Measurements from ENCODE around the gene OVCH2. TPM values are rescaled to one million over a fixed set of nuclear protein-coding genes. Genes with fewer than 3 reads are reported as not detected.
"Not testable (repeated sequence)": the region's sequence is repeated elsewhere in the genome, so short reads cannot be mapped to it uniquely, and the experiment has no call there.

OVCH2 gene, protein sequence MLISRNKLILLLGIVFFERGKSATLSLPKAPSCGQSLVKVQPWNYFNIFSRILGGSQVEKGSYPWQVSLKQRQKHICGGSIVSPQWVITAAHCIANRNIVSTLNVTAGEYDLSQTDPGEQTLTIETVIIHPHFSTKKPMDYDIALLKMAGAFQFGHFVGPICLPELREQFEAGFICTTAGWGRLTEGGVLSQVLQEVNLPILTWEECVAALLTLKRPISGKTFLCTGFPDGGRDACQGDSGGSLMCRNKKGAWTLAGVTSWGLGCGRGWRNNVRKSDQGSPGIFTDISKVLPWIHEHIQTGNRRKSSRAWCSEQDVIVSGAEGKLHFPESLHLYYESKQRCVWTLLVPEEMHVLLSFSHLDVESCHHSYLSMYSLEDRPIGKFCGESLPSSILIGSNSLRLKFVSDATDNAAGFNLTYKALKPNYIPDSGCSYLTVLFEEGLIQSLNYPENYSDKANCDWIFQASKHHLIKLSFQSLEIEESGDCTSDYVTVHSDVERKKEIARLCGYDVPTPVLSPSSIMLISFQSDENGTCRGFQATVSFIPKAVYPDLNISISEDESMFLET
- 0.31 TPM for polyA plus RNA-seq (2013, experiment 1 of 4)
- 0.14 TPM for polyA plus RNA-seq (2013, experiment 2 of 4)
- 0.16 TPM for polyA plus RNA-seq (2013, experiment 3 of 4)
- not detected for polyA plus RNA-seq (2013, experiment 4 of 4)

DNA sequence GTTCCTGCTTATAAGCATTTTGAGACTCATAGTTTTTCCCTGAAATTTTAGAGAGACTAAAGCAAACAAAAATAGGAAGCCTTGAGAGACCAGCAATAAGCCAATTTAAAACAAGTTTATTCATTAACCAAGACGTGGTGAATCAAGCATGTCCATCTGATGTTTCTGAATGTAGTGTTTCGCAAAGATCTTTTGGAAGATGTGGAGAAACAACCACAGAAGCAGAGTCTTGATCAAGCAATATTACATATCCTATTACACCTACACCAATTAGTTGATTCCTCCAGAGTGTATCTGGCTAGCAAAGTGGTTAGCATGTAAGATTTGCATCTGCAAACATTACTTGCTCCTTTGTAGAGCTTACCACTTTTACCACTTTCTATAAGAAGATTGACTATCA, at the start of gene OVCH2:
Gene OVCH2, minus strand, starts transcription at position 101 of the 400 bp plus-strand sequence. Its CDS starts 83 bp downstream, at position 18.
- Histone ChIP-seq H3K36me3 (ENCODE audit: control insufficient read depth, insufficient read depth, low read length) (no peaks in the 10 kb centered on the region), H3K27ac (ENCODE audit: insufficient read depth, low read depth, low read length, poor library complexity, severe bottlenecking) (no peak within 1 kb of the TSS), H3K4me1 (ENCODE audit: control insufficient read depth, insufficient read depth, low read length) (no peaks in the 10 kb centered on the region), H3K4me3 (ENCODE audit: insufficient read depth, low read depth, low read length) (no peak within 1 kb of the TSS), H3K27me3 (ENCODE audit: control insufficient read depth, insufficient read depth, low read length, poor library complexity, severe bottlenecking) (no peaks in the 10 kb centered on the region), H3K9me3 (ENCODE audit: control insufficient read depth, low read length) (no peaks in the 10 kb centered on the region)
- WGBS, 2 experiments = 94 to 100% methylated on average over 2 of the region's 2 CpGs

DNA sequence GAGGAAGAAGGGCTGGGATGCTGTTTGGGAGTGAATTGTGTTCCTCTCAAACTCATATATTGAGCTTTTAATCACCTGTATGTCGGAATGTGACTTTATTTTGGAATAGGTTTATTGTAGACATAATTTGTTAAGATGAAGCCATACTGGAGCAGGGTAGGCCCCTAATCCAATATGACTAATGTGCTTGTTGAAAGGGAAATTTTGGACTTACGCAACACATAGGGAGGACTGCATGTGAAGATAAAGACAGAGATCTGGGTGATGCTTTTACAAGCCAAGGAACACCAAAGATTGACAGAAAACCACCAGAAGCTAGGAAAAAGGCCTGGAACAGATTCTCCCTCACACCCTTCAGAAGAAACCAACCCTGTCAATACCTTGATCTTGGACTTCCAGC, 43.2 kb upstream of the OVCH2 start:
- H3K27me3 ChIP-seq (ENCODE audit: control insufficient read depth, insufficient read depth, low read length, poor library complexity, severe bottlenecking) = no peaks in the 10 kb centered on the region
- H3K36me3 ChIP-seq (ENCODE audit: control insufficient read depth, insufficient read depth, low read length) = no peaks in the 10 kb centered on the region
- H3K4me3 ChIP-seq (ENCODE audit: insufficient read depth, low read depth, low read length) = no peak overlapping the region
- 86 to 92% methylated on average over 2 of the region's 2 CpGs for WGBS, 2 experiments
- no peaks in the 10 kb centered on the region for H3K9me3 ChIP-seq (ENCODE audit: control insufficient read depth, low read length)
- no peaks in the 10 kb centered on the region for H3K4me1 ChIP-seq (ENCODE audit: control insufficient read depth, insufficient read depth, low read length)
- no peak overlapping the region for H3K27ac ChIP-seq (ENCODE audit: insufficient read depth, low read depth, low read length, poor library complexity, severe bottlenecking)

DNA sequence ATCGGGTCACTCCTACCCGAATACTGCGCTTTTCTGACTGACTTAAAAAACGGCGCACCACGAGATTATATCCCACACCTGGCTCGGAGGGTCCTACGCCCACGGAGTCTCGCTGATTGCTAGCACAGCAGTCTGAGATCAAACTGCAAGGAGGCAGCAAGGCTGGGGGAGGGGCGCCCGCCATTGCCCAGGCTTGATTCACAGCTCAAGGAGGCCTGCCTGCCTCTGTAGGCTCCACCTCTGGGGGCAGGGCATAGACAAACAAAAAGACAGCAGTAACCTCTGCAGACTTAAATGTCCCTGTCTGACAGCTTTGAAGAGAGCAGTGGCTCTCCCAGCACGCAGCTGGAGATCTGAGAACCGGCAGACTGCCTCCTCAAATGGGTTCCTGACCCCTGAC, 28.5 kb upstream of the OVCH2 start:
- WGBS, 2 experiments = 86 to 89% methylated on average over 11 to 12 of the region's 14 CpGs

DNA sequence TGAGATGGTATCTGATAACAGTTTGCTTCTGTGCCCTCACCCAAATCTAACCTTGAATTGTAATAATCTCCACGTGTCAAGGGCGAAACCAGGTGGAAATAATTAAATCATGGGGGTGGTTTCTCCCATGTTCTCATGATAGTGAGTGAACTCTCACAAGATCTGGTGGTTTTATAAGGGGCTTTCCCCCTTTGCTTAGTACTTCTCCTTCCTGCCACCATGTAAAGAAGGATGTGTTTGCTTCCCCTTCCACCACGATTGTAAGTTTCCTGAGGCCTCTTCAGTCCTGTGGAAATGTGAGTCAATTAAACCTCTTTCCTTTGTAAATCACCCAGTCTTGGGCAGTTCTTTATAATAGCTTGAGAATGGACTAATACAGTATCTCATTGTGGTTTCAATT, 8.5 kb upstream of the OVCH2 start:
- H3K4me1 ChIP-seq (ENCODE audit: control insufficient read depth, insufficient read depth, low read length) = no peaks in the 10 kb centered on the region
- no peaks in the 10 kb centered on the region for H3K27me3 ChIP-seq (ENCODE audit: control insufficient read depth, insufficient read depth, low read length, poor library complexity, severe bottlenecking)
- WGBS, 2 experiments = 77 to 87% methylated on average over 3 of the region's 3 CpGs
- H3K27ac ChIP-seq (ENCODE audit: insufficient read depth, low read depth, low read length, poor library complexity, severe bottlenecking) = no peak overlapping the region
- no peaks in the 10 kb centered on the region for H3K9me3 ChIP-seq (ENCODE audit: control insufficient read depth, low read length)
- no peaks in the 10 kb centered on the region for H3K36me3 ChIP-seq (ENCODE audit: control insufficient read depth, insufficient read depth, low read length)
- no peak overlapping the region for H3K4me3 ChIP-seq (ENCODE audit: insufficient read depth, low read depth, low read length)

More for the DNA sequence above, 28.5 kb upstream of the OVCH2 start:
- H3K27me3 ChIP-seq (ENCODE audit: control insufficient read depth, insufficient read depth, low read length, poor library complexity, severe bottlenecking); H3K9me3 ChIP-seq (ENCODE audit: control insufficient read depth, low read length); H3K4me1 ChIP-seq (ENCODE audit: control insufficient read depth, insufficient read depth, low read length); H3K36me3 ChIP-seq (ENCODE audit: control insufficient read depth, insufficient read depth, low read length); H3K4me3 ChIP-seq (ENCODE audit: insufficient read depth, low read depth, low read length); H3K27ac ChIP-seq (ENCODE audit: insufficient read depth, low read depth, low read length, poor library complexity, severe bottlenecking): not testable (repeated sequence)

DNA sequence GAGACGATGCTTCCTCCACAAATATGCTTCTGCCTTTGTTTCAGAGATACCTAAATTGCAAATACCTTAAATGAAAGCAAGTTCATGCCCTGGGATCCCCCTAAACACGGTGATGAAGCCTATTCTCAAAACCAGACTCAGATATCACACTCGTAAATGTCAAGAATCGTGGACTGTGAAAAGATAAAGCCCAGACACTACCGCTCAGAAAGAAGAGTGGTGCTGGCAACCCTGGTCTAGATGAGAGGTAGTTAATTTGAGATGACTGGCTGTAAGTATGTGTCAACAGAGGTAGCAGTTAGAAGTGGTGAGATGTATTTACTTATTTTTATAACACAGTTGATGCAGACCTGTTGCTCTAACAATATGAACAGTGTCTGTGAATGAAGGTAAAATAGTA, 2.5 kb downstream of the OVCH2 start:
- no peaks in the 10 kb centered on the region for H3K9me3 ChIP-seq (ENCODE audit: control insufficient read depth, low read length)
- H3K4me1 ChIP-seq (ENCODE audit: control insufficient read depth, insufficient read depth, low read length) = no peaks in the 10 kb centered on the region
- no peak overlapping the region for H3K27ac ChIP-seq (ENCODE audit: insufficient read depth, low read depth, low read length, poor library complexity, severe bottlenecking)
- no peaks in the 10 kb centered on the region for H3K27me3 ChIP-seq (ENCODE audit: control insufficient read depth, insufficient read depth, low read length, poor library complexity, severe bottlenecking)
- H3K4me3 ChIP-seq (ENCODE audit: insufficient read depth, low read depth, low read length) = no peak overlapping the region
- 80 to 86% methylated on average over 5 of the region's 5 CpGs for WGBS, 2 experiments
- H3K36me3 ChIP-seq (ENCODE audit: control insufficient read depth, insufficient read depth, low read length) = no peaks in the 10 kb centered on the region

DNA sequence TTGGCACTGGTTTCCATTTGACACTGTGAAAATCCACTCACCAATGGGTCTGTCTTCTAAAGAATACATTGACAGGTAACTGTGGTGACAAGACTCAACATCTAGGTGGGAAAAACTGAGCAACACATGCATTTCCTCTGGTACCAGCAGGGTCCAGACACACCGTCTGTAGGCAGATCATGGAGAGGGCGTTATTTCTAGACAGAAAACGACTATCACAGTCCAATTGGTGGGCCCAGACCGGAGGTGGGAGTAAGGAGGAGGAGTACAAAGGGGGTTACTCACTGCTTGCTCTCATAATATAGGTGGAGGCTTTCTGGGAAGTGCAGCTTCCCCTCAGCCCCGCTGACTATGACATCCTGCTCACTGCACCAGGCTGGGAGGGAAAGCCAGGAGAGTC, 9.9 kb downstream of the OVCH2 start:
- Histone ChIP-seq H3K27ac (ENCODE audit: insufficient read depth, low read depth, low read length, poor library complexity, severe bottlenecking) (no peak overlapping the region), H3K36me3 (ENCODE audit: control insufficient read depth, insufficient read depth, low read length) (no peaks in the 10 kb centered on the region), H3K4me3 (ENCODE audit: insufficient read depth, low read depth, low read length) (no peak overlapping the region), H3K27me3 (ENCODE audit: control insufficient read depth, insufficient read depth, low read length, poor library complexity, severe bottlenecking) (no peaks in the 10 kb centered on the region), H3K9me3 (ENCODE audit: control insufficient read depth, low read length) (no peaks in the 10 kb centered on the region), H3K4me1 (ENCODE audit: control insufficient read depth, insufficient read depth, low read length) (peaks cover 1% of the 10 kb centered on the region)
- WGBS, 2 experiments = 92 to 97% methylated on average over 5 of the region's 5 CpGs

DNA sequence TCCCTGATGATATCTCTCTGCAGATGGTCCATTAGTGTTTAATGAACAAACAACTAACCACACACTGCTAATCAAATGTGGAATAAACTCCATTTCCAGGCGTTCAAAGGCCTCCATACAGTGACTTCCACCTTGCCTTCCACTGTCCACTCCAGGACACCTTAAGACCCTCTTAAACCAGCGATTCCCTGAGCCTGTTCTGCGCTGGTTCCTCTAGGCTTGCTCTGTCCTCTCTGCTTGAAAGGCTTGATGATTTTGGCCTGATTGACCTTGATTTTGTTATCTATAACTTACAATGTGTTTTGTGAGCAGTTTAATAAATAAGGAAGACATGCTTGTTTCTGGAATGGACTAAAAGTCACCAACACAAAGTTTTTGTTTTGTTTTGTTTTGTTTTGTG, 12.0 kb downstream of the OVCH2 start:
- Histone ChIP-seq H3K27me3 (ENCODE audit: control insufficient read depth, insufficient read depth, low read length, poor library complexity, severe bottlenecking) (no peaks in the 10 kb centered on the region), H3K27ac (ENCODE audit: insufficient read depth, low read depth, low read length, poor library complexity, severe bottlenecking) (no peak overlapping the region), H3K9me3 (ENCODE audit: control insufficient read depth, low read length) (no peaks in the 10 kb centered on the region), H3K4me1 (ENCODE audit: control insufficient read depth, insufficient read depth, low read length) (peaks cover 3% of the 10 kb centered on the region), H3K4me3 (ENCODE audit: insufficient read depth, low read depth, low read length) (no peak overlapping the region), H3K36me3 (ENCODE audit: control insufficient read depth, insufficient read depth, low read length) (no peaks in the 10 kb centered on the region)
- 92 to 93% methylated on average over 3 of the region's 3 CpGs for WGBS, 2 experiments

DNA sequence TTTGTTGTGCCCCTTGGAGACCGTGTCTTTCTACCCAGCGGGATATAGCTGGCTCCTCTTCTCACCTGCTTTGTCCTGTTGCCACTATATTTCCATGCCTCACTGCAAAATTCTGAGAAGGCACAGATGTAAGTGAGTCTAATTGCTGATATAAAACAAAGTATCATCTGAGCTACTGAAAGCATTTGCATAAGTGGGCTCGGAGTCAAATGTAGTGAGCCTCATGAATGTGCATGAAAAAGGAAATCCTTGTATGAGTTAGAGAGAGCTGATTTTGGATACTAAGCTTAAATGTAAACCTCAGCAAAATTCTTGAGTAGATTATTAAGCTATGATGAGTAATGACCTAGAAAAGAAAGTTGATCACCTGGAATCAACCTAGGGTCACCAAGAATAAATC, 13.9 kb downstream of the OVCH2 start:
- Histone ChIP-seq H3K27ac (ENCODE audit: insufficient read depth, low read depth, low read length, poor library complexity, severe bottlenecking) (no peak overlapping the region), H3K27me3 (ENCODE audit: control insufficient read depth, insufficient read depth, low read length, poor library complexity, severe bottlenecking) (no peaks in the 10 kb centered on the region), H3K36me3 (ENCODE audit: control insufficient read depth, insufficient read depth, low read length) (no peaks in the 10 kb centered on the region), H3K4me3 (ENCODE audit: insufficient read depth, low read depth, low read length) (no peak overlapping the region), H3K4me1 (ENCODE audit: control insufficient read depth, insufficient read depth, low read length) (peaks cover 3% of the 10 kb centered on the region), H3K9me3 (ENCODE audit: control insufficient read depth, low read length) (no peaks in the 10 kb centered on the region)
- WGBS, 2 experiments = 92 to 94% methylated on average over 3 of the region's 3 CpGs

DNA sequence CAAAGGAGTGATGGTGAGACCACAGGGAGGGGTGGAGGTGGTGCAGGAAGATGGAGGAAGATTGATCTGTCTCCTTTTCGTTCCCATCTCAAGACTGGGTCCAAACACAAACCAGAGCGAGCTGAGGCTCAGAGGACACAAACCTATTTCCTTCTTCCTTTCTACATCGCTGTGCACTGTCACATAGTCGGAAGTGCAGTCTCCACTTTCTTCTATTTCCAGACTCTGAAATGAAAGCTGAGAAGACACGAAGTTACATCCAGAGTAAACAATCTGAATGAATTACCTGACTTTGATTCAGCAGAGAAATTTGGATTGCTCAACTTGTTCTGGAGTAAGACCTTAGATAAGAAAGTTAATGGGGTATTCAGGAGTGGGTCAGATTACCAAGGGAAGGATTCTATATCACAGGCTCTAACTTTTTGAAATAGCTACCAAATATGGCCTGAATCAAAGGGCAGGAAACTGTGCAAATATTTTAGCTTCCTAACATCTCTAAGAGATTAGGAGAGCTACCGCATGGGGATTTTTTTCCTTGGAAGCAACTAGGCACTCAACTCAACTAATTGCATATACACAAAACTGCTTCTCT, 14.4 kb downstream of the OVCH2 start:
- 89 to 92% methylated on average over 6 of the region's 6 CpGs for WGBS, 2 experiments
- H3K4me1 ChIP-seq (ENCODE audit: control insufficient read depth, insufficient read depth, low read length) = peaks cover 3% of the 10 kb centered on the region
- H3K27ac ChIP-seq (ENCODE audit: insufficient read depth, low read depth, low read length, poor library complexity, severe bottlenecking) = no peak overlapping the region
- H3K4me3 ChIP-seq (ENCODE audit: insufficient read depth, low read depth, low read length) = no peak overlapping the region
- no peaks in the 10 kb centered on the region for H3K9me3 ChIP-seq (ENCODE audit: control insufficient read depth, low read length)
- no peaks in the 10 kb centered on the region for H3K36me3 ChIP-seq (ENCODE audit: control insufficient read depth, insufficient read depth, low read length)
- no peaks in the 10 kb centered on the region for H3K27me3 ChIP-seq (ENCODE audit: control insufficient read depth, insufficient read depth, low read length, poor library complexity, severe bottlenecking)

DNA sequence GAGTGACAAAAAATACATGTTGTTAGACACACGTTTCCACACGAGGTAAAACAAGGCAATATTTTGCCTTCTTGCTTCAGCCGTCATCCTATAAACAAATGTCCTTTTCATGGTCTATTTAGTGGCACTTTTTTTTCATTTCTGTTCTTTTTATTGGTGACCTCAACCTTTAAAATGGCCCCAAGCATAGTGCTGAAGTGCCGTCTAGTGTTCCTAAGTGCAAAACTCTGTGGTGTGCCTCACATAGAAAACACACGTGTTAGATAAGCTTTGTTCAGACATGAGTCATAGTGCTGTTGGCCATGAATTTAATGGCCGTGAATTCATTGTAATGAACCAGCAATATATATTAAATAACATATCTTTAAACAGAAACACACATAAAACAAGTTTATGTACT, 15.6 kb downstream of the OVCH2 start:
- H3K9me3 ChIP-seq (ENCODE audit: control insufficient read depth, low read length) = no peaks in the 10 kb centered on the region
- WGBS, 2 experiments = 94 to 96% methylated on average over 5 of the region's 6 CpGs
- no peak overlapping the region for H3K27ac ChIP-seq (ENCODE audit: insufficient read depth, low read depth, low read length, poor library complexity, severe bottlenecking)
- H3K36me3 ChIP-seq (ENCODE audit: control insufficient read depth, insufficient read depth, low read length) = no peaks in the 10 kb centered on the region
- no peak overlapping the region for H3K4me3 ChIP-seq (ENCODE audit: insufficient read depth, low read depth, low read length)
- H3K4me1 ChIP-seq (ENCODE audit: control insufficient read depth, insufficient read depth, low read length) = peaks cover 3% of the 10 kb centered on the region
- no peaks in the 10 kb centered on the region for H3K27me3 ChIP-seq (ENCODE audit: control insufficient read depth, insufficient read depth, low read length, poor library complexity, severe bottlenecking)

Data from ectodermal cell (in vitro differentiated cells).